Activated naive CD4-positive, alpha-beta T cell treated with anti-CD3 and anti-CD28 coated beads, Interleukin-2, amount 50 U/mL, for 72 hours (primary cell): ENCODE measurements around the gene MUCL3. TPM values are rescaled to one million over a fixed set of nuclear protein-coding genes. Genes with fewer than 3 reads are reported as not detected.
"Not testable (repeated sequence)": the region's sequence is repeated elsewhere in the genome, so short reads cannot be mapped to it uniquely, and the experiment has no call there.

ENCODE experiments used
- ATAC-seq, 2 donors: fragments of 150-1000 bp; cut with Tn5 transposase; 2 replicates each; pipeline ENCODE4 v1.10.0; 2021; ENCODE audit warnings: mild to moderate bottlenecking in 2 of 2, moderate library complexity in 2 of 2
- DNase-seq, 2 donors: peaks; one replicate each; pipeline ENCODE4 v3.0.0; 2021 to 2022; ENCODE audit warnings: low spot score in 2 of 2
- H3K27ac Mint-ChIP-seq, 2 donors: one replicate each; pipeline ENCODE4 v1.8.0; 2022; ENCODE audit warnings: mild to moderate bottlenecking in 2 of 2, mixed read lengths in 2 of 2
- H3K36me3 Mint-ChIP-seq, 2 donors: one replicate each; pipeline ENCODE4 v1.8.0; 2022; ENCODE audit warnings: mixed read lengths in 2 of 2
- H3K9me3 Mint-ChIP-seq, 2 donors: one replicate each; pipeline ENCODE4 v1.8.0; 2022; ENCODE audit warnings: mixed read lengths in 2 of 2
- total RNA-seq, 2 donors: library from RNA; stranded (reverse); gene quantifications; one replicate each; pipeline ENCODE4 v1.2.3, GENCODE V29; 2022

MUCL3 gene
- total RNA-seq, 2 donors from 2014 or later: not detected

DNA sequence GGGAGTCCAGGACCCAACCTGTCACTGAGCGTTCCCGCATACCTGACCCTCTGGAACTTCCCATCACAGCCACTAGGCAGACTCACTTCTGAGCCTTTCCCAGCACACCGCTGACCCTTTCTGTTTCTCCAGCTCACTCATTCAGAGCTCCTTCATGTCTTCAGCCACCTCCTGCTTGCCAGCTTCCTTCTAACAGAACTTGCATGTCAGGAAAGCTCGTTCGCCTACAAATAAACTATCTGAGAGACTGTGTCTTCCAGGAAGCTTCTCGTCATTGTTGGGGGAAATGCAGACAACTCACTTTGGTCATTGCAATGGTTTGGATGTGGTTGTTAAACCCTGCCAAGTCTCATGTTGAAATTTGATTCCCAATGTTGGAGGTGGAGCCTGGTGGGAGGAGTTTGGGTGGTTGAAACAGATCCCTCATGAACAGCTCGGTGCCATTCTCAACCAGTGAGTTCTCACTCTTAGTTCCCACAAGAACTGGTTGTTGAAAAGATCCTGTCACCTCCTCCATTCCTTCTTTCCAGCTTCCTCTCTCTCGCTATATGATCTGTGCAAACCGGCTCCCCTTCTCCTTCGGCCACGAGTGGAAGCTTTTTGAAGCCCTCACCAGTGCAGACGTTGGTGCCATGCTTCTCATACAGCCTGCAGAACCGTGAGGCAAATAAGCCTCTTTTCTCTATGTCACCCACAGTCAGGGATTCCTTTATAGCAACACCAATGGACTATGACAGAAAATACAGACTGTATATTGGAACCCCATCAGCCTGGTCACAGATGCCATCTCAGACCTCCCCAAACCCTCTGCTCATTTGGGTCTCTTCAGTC, 41.4 kb downstream of the MUCL3 start:
- H3K36me3 Mint-ChIP-seq: no peaks in the 10 kb centered on the region
- DNase-seq (no peak), ATAC-seq (no peak)
- no peak overlapping the region for H3K27ac Mint-ChIP-seq
- no peaks in the 10 kb centered on the region for H3K9me3 Mint-ChIP-seq

DNA sequence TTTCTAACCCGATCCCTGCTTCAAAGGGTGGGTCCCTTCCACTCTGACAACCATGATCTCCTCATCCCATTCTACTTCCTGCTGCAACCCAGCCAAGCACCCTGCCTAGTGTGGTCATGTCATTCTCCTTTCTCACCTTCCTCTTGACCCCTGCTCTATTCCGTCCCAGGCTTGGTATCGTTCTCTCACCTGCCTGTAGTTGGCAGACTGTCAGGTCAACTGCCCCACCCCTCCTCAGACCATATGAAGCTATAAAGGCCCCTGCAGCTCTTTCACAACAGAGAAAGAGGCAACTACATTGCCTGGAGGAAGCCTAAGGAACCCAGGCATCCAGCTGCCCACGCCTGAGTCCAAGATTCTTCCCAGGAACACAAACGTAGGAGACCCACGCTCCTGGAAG, 42.7 kb downstream of the MUCL3 start, which contains the start of gene MUC21:
Gene MUC21 (plus strand): TSS at position 280 of the 400 bp plus-strand sequence. CDS start 241 bp downstream, outside the sequence.
- Mint-ChIP-seq H3K9me3 (no peaks in the 10 kb centered on the region), H3K27ac (no peak within 1 kb of the TSS), H3K36me3 (no peaks in the 10 kb centered on the region)
- ATAC-seq (no peak), DNase-seq (no peak)

DNA sequence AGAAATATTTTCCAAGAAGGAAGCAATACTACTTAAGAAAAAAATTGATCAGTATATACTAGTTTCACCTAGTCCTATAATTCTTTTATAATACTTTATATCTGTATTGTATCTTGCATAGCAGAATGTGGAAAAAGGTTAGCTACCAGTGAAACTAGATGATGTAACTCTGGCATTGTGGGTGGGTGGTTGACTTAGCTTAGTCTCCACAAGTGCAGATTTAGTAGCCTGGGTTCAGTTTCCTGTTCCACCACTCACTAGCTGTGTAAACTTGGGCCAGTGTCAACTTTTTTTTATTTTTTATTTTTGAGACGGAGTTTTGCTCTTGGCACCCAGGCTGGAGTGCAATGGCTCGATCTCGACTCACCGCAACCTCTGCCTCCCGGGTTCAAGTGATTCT, 44.7 kb downstream of the MUCL3 start:
- ATAC-seq (peak in 1 of 2 donors; percentile 93), DNase-seq (no peak)
- Mint-ChIP-seq H3K9me3 (no peaks in the 10 kb centered on the region), H3K36me3 (no peaks in the 10 kb centered on the region), H3K27ac (no peak overlapping the region)

DNA sequence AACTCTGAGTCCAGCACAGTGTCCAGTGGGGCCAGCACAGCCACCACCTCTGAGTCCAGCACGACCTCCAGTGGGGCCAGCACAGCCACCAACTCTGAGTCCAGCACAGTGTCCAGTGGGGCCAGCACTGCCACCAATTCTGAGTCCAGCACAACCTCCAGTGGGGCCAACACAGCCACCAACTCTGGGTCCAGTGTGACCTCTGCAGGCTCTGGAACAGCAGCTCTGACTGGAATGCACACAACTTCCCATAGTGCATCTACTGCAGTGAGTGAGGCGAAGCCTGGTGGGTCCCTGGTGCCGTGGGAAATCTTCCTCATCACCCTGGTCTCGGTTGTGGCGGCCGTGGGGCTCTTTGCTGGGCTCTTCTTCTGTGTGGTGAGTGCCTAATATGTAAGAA, 46.5 kb downstream of the MUCL3 start:
- Mint-ChIP-seq H3K36me3 (no peaks in the 10 kb centered on the region), H3K9me3 (no peaks in the 10 kb centered on the region), H3K27ac (no peak overlapping the region)
- no peak for DNase-seq
- no peak for ATAC-seq

DNA sequence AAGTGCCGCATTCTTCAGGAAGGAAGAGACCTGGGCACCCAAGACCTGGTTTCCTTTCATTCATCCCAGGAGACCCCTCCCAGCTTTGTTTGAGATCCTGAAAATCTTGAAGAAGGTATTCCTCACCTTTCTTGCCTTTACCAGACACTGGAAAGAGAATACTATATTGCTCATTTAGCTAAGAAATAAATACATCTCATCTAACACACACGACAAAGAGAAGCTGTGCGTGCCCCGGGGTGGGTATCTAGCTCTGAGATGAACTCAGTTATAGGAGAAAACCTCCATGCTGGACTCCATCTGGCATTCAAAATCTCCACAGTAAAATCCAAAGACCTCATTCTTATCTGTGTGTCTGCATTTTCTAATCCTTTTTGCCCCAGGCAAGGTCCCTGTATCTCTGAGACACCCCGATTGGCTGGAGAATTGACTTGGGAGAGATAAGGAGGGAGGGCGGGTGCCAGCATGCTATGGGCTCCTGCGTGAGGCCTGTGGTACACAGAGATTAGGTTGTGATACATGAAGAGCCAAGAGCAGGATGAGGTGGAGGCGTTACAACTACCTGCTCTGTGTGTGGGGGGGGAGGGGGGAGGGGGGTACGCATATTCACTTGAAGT, 47.5 kb downstream of the MUCL3 start:
- DNase-seq (no peak), ATAC-seq (no peak)
- Mint-ChIP-seq H3K36me3 (no peaks in the 10 kb centered on the region), H3K9me3 (no peaks in the 10 kb centered on the region), H3K27ac (no peak overlapping the region)

DNA sequence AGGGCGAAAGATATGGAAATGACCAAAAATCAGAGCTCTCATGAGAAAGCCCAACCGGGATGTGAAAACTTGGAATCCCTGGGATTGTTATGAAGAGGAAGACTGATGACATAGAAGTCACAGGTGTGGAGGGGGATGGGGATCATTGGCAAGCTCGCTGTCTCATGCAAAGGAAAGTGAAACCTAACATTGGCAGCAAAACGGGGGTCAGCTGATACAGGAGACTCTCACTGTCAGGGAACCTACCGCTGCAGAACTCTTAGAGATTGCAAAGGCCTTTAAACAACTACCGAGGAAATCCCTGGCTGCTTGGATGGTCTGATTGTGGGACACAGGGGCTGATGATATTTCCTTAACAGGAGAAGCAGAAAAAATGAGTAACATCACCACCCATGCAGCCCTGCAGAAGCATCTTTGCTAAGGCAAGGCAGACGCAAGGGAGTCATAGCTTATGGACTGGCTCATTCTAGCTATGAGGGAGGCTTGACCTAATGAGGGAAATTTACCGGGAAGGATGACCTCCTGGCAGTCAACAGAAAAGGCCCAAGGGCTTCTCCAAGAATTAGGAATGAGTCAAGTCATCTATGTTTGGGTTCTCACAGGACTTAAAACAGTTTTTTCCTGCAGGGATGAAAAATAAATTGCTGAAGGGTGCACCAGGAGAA, 49.8 kb downstream of the MUCL3 start:
- Mint-ChIP-seq H3K36me3 (no peaks in the 10 kb centered on the region), H3K9me3 (no peaks in the 10 kb centered on the region), H3K27ac (peak overlapping the region in 1 of 2 donors; percentile 68)
- DNase-seq (peak in 1 of 2 donors; percentile 14), ATAC-seq (peak; percentile 58 to 61)

DNA sequence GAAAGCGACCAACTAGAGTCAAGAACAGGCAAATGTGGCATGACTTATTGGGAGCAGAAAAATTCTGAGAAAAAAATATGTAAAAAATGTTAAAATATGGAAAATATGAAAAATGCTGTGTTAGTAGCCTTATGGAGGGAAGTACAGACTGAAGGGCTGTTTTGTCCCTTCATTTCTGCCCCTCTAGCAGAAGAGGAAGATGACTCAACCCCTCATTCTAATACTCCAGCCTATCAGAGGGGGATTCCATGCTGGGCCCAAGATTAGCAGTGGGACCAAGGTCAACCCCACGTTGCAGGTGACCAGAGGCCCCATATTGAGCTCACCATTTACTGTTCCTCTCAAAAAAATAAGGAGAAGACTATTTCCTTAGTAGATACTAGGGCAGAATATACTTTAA, 51.1 kb downstream of the MUCL3 start:
- Mint-ChIP-seq H3K9me3 (no peaks in the 10 kb centered on the region), H3K36me3 (no peaks in the 10 kb centered on the region), H3K27ac (no peak overlapping the region)
- ATAC-seq (no peak), DNase-seq (no peak)

DNA sequence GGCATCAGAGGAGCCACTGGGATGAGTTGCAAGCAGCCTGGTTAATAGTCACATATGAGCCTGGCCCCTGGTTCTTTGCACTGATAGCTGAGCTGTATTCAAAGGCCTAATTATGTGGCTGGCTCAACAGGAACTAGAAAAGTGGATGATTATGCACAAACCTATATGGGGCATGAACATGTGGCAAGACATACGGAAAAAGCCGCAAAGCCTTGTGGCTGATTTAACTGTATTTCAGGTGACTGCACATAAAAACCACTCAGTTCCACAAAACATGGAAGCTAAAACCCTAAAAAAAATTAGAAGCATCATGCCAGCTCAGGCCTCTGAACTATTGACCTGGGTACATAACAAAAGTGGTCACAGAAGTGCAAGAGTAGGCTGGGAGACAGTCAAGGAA, 56.5 kb downstream of the MUCL3 start:
- ATAC-seq: no peak
- Mint-ChIP-seq H3K9me3 (peaks cover 2 to 4% of the 10 kb centered on the region in 2 donors), H3K27ac (no peak overlapping the region), H3K36me3 (peaks cover 0 to 6% of the 10 kb centered on the region in 2 donors)
- no peak for DNase-seq

DNA sequence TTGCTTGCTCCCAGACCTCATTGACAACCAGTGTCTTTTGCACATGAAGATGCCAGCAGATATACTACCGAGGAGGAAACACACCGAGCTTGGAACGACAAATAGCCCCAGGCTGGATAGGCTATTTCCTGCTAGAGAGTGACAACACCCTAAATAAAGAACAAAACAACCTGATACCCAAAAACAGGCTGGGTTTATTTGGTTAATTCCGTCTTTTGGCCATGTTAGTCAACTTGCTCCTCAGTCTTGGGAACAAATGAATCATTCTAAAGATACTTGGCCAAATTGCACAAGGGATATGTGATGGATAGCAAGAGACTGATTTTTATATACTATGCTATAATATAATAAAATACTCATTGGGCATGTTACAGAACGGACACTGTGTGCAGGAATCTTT, 58.0 kb downstream of the MUCL3 start:
- ATAC-seq (no peak), DNase-seq (no peak)
- no peak overlapping the region for H3K27ac Mint-ChIP-seq
- peaks cover 0 to 6% of the 10 kb centered on the region in 2 donors for H3K36me3 Mint-ChIP-seq
- peaks cover 2 to 4% of the 10 kb centered on the region in 2 donors for H3K9me3 Mint-ChIP-seq

DNA sequence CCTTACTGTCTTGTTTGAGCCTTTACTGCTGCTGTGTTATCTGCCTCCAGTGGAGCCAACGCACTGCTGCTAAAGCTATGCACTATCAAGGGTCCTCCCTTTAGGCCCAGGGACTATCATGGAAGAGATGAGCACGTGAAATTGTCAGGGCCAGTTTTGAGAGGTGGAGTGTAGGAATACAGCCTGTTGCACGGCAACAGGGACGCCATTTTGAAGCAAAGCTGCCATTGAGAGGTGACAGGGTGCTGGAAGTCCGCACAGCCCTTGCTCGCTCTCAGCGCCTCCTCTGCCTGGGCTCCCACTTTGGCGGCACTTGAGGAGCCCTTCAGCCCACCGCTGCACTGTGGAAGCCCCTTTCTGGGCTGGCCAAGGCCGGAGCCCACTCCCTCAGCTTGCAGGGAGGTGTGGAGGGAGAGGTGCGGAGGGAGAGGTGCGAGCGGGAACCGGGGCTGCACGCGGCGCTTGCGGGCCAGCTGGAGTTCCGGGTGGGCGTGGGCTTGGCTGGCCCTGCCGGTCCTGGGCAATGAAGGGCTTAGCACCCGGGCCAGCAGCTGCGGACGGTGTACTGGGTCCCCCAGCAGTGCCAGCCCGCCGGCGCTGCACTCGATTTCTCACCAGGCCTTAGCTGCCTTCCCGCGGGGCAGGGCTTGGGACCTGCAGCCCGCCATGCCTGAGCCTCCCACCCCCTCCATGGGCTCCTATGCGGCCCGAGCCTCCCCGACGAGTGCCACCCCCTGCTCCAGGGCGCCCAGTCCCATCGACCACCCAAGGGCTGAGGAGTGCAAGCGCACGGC, 59.5 kb downstream of the MUCL3 start:
- not testable (repeated sequence) for DNase-seq, H3K36me3 Mint-ChIP-seq, ATAC-seq, H3K9me3 Mint-ChIP-seq, H3K27ac Mint-ChIP-seq

DNA sequence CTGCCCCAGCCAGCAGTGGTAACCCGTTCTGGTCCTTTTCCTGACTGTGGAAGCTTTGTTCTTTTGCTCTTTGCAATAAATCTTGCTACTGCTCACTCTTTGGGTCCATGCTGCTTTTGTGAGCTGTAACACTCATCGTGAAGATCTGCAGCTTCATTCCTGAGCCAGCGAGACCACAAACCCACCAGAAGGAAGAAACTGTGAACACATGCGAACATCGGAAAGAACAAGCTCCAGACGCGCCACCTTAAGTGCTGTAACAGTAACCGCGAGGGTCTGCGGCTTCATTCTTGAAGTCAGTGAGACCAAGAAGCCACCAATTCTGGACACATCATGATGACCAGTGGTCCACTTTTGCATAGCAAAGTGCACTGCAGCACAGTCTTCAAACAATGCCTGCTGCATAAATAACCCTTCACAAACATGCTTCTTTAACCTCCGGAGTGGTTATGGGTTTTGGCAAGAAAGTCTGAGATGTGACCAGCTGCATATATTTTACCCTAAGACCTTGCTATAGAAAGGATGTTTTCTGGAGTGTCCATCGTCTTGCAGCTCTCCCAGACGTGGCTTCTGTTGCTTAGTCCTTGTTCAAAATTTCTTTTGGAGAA, 60.6 kb downstream of the MUCL3 start:
- ATAC-seq (no peak), DNase-seq (no peak)
- no peak overlapping the region for H3K27ac Mint-ChIP-seq
- peaks cover 2 to 4% of the 10 kb centered on the region in 2 donors for H3K9me3 Mint-ChIP-seq
- H3K36me3 Mint-ChIP-seq: peaks cover 0 to 6% of the 10 kb centered on the region in 2 donors

DNA sequence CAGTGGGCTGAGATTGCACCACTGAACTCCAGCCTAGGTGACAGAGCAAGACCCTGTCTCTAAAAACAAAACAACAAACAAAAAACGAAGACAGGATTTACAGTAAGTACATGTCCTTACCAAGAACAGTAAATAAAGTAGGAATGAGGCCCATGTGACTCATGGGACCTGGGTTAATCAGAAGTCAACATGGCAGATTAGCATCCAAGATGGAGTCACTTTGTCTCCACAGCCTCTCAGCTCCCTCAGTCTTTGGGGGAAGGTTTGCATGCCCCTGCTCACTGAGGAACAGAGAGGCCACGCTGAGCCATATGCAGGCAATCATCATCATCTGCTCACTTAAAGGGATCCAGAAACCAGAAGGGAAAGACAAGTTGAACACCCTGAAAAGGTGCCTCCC, 61.7 kb downstream of the MUCL3 start:
- H3K27ac Mint-ChIP-seq: no peak overlapping the region
- H3K9me3 Mint-ChIP-seq: peaks cover 2 to 4% of the 10 kb centered on the region in 2 donors
- ATAC-seq (no peak), DNase-seq (no peak)
- H3K36me3 Mint-ChIP-seq: peaks cover 0 to 6% of the 10 kb centered on the region in 2 donors

Other genes starting within 250 kb of the MUCL3 start
- 10 to 100 TPM; 35.7 to 53.5 TPM for gene NRM, start 250.0 kb upstream of the MUCL3 start, total RNA-seq
- gene MDC1, start 223.7 kb upstream of the MUCL3 start, total RNA-seq: 100 to 1,000 TPM in 1 of 2 donors, 10 to 100 TPM in 1; 84.2 to 127 TPM
- 1,000 to 10,000 TPM; 1,507 to 1,783 TPM for gene TUBB, start 220.6 kb upstream of the MUCL3 start, total RNA-seq
- gene FLOT1, start 198.3 kb upstream of the MUCL3 start, total RNA-seq: 100 to 1,000 TPM; 194 to 219 TPM
- gene IER3, start 196.4 kb upstream of the MUCL3 start, total RNA-seq: 100 to 1,000 TPM in 1 of 2 donors, 10 to 100 TPM in 1; 70.0 to 279 TPM
- 10 to 100 TPM; 15.2 to 20.7 TPM for gene DDR1, start 56.5 kb upstream of the MUCL3 start, total RNA-seq
- gene GTF2H4, start 32.8 kb upstream of the MUCL3 start, total RNA-seq: 10 to 100 TPM; 27.6 to 44.9 TPM
- 10 to 100 TPM; 55.1 to 55.7 TPM for gene VARS2, start 26.7 kb upstream of the MUCL3 start, total RNA-seq
- gene SFTA2, start 8.8 kb upstream of the MUCL3 start, total RNA-seq: not detected
- not detected for gene MUC21, start 42.7 kb downstream of the MUCL3 start, total RNA-seq
- gene MUC22, start 69.5 kb downstream of the MUCL3 start, total RNA-seq: not detected
- not detected for gene C6orf15, start 171.6 kb downstream of the MUCL3 start, total RNA-seq
- 1 to 10 TPM in 1 of 2 donors, under 1 TPM in 1; 0.41 to 3.2 TPM for gene PSORS1C1, start 173.8 kb downstream of the MUCL3 start, total RNA-seq
- not detected for gene CDSN, start 179.5 kb downstream of the MUCL3 start, total RNA-seq
- not detected for gene PSORS1C2, start 198.1 kb downstream of the MUCL3 start, total RNA-seq
- gene CCHCR1, start 216.8 kb downstream of the MUCL3 start, total RNA-seq: 10 to 100 TPM; 73.5 to 86.2 TPM
- gene TCF19, start 217.6 kb downstream of the MUCL3 start, total RNA-seq: 100 to 1,000 TPM in 1 of 2 donors, 10 to 100 TPM in 1; 93.3 to 100 TPM
- under 1 TPM in 1 of 2 donors, not detected in 1; 0.59 TPM for gene POU5F1, start 229.7 kb downstream of the MUCL3 start, total RNA-seq